Measurements from ENCODE around the gene PACSIN2. TPM values are rescaled to one million over a fixed set of nuclear protein-coding genes. Genes with fewer than 3 reads are reported as not detected.

Gene PACSIN2
- total RNA-seq, 1 experiment from 2014 or later, result 70.5 TPM

GRCh38 chr22:42992092-42992491, 22.9 kb downstream of the PACSIN2 start:
- POLR2A ChIA-PET, result interaction anchor here (1.4 kb wide), 1 partner anchor 22 kb away, joined by 3 read pairs; no protein-coding TSS in a partner anchor
- H3K4me1 Mint-ChIP-seq, result peaks cover 39% of the 10 kb centered on the region
- ATAC-seq (no peak), DNase-seq (ENCODE audit: low spot score) (no peak)
- no peaks in the 10 kb centered on the region for H3K9me3 Mint-ChIP-seq
- H3K27ac Mint-ChIP-seq, result no peak overlapping the region
- no peak for TF ChIP-seq ZNF425 (CRISPR knock-in tag; conservative IDR thresholded peaks at IDR 0.05)
- TF ChIP-seq ZNF317 (CRISPR knock-in tag; IDR thresholded peaks at IDR 0.05; ENCODE audit: borderline replicate concordance, low read depth), result no peak
- TF ChIP-seq JUN (CRISPR knock-in tag; IDR thresholded peaks at IDR 0.05), result no peak
- TF ChIP-seq, protein P1, sequence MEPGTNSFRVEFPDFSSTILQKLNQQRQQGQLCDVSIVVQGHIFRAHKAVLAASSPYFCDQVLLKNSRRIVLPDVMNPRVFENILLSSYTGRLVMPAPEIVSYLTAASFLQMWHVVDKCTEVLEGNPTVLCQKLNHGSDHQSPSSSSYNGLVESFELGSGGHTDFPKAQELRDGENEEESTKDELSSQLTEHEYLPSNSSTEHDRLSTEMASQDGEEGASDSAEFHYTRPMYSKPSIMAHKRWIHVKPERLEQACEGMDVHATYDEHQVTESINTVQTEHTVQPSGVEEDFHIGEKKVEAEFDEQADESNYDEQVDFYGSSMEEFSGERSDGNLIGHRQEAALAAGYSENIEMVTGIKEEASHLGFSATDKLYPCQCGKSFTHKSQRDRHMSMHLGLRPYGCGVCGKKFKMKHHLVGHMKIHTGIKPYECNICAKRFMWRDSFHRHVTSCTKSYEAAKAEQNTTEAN (CRISPR knock-in tag; IDR thresholded peaks at IDR 0.05), result no peak
- TF ChIP-seq SOX15 (CRISPR knock-in tag; IDR thresholded peaks at IDR 0.05), result no peak
- no peak for TF ChIP-seq IRF1 (CRISPR knock-in tag; IDR thresholded peaks at IDR 0.05)
- no peak for TF ChIP-seq USF1 (CRISPR knock-in tag; IDR thresholded peaks at IDR 0.05)
- H3K4me3 Mint-ChIP-seq, result no peak overlapping the region
- no peaks in the 10 kb centered on the region for H3K36me3 Mint-ChIP-seq
- CTCF ChIA-PET, result interaction anchor here (0.7 to 1.3 kb wide), 3 partner anchors 47 to 124 kb away, joined by 3 to 6 read pairs (median 3); no protein-coding TSS in a partner anchor
- no peaks in the 10 kb centered on the region for H3K27me3 Mint-ChIP-seq (ENCODE audit: low read depth)

DNA sequence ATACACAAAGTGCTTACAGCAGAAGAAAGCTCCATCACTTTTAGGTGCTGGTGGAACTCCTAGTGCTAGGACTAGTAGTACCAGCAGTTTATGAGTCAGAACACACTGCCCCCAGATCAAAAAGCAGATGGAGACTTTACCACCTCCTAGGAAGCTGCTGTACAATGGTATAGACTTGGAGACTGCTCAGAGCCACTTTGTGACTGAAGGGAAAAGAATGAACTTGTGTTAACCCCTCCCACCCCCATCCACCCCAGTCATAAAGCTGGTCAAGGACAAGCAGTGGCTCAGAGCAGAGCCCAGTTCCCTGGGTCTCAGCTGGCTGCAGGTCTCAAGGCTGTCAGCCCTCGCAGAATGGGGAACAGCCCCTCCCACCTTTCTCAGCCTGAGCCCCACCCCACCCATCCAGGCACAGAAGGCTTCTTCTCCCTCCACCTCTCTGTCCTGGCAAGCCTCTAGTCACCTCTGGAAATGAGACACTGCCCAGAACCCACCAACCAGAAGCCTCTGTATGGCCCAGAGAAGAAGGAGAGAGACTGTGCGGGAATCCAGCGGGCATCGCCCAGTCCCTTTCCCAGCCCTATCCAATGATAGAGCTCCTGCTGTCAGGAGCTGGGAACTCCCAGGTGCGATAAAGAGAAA, 23.8 kb downstream of the PACSIN2 start:
- H3K27me3 Mint-ChIP-seq (ENCODE audit: low read depth), result no peaks in the 10 kb centered on the region
- ChIA-PET POLR2A (interaction anchor here (1.4 kb wide), 1 partner anchor 23 kb away, joined by 3 read pairs; no protein-coding TSS in a partner anchor), CTCF (interaction anchor here (0.9 to 2.0 kb wide), 6 partner anchors 10 to 123 kb away, joined by 3 to 14 read pairs (median 4); no protein-coding TSS in a partner anchor)
- no peaks in the 10 kb centered on the region for H3K36me3 Mint-ChIP-seq
- TF ChIP-seq USF1 (CRISPR knock-in tag; IDR thresholded peaks at IDR 0.05) (no peak), CREB1 (CRISPR knock-in tag; IDR thresholded peaks at IDR 0.05) (no peak), SOX15 (CRISPR knock-in tag; IDR thresholded peaks at IDR 0.05) (no peak)
- TF ChIP-seq, protein P2, sequence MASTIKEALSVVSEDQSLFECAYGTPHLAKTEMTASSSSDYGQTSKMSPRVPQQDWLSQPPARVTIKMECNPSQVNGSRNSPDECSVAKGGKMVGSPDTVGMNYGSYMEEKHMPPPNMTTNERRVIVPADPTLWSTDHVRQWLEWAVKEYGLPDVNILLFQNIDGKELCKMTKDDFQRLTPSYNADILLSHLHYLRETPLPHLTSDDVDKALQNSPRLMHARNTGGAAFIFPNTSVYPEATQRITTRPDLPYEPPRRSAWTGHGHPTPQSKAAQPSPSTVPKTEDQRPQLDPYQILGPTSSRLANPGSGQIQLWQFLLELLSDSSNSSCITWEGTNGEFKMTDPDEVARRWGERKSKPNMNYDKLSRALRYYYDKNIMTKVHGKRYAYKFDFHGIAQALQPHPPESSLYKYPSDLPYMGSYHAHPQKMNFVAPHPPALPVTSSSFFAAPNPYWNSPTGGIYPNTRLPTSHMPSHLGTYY (CRISPR knock-in tag; IDR thresholded peaks at IDR 0.05), result no peak
- no peaks in the 10 kb centered on the region for H3K9me3 Mint-ChIP-seq
- peaks cover 44% of the 10 kb centered on the region for H3K4me1 Mint-ChIP-seq
- H3K27ac Mint-ChIP-seq, result no peak overlapping the region
- DNase-seq (ENCODE audit: low spot score) (no peak), ATAC-seq (peak; percentile 50)
- H3K4me3 Mint-ChIP-seq, result no peak overlapping the region

- no peaks in the 10 kb centered on the region for H3K36me3 Mint-ChIP-seq
- no peak overlapping the region; the same call in 1 of the 2 replicates for H3K27ac Mint-ChIP-seq
- ChIA-PET CTCF (interaction anchor here (0.9 to 2.0 kb wide), 10 partner anchors 11 to 238 kb away, joined by 3 to 14 read pairs (median 6); no protein-coding TSS in a partner anchor), POLR2A (interaction anchor here (0.7 kb wide), 1 partner anchor 18 kb away, joined by 3 read pairs; no protein-coding TSS in a partner anchor)
- TF ChIP-seq ZNF671 (CRISPR knock-in tag; IDR thresholded peaks at IDR 0.05) (no peak), IRF1 (CRISPR knock-in tag; IDR thresholded peaks at IDR 0.05) (no peak), JAZF1 (CRISPR knock-in tag; IDR thresholded peaks at IDR 0.05) (no peak), SMAD3 (CRISPR knock-in tag; IDR thresholded peaks at IDR 0.05; ENCODE audit: borderline replicate concordance) (no peak)
- H3K4me3 Mint-ChIP-seq, result no peak overlapping the region
- no peak for DNase-seq (ENCODE audit: low spot score)
- ATAC-seq, result peak; percentile 57
- H3K4me1 Mint-ChIP-seq, result peaks cover 50% of the 10 kb centered on the region
- no peaks in the 10 kb centered on the region for H3K27me3 Mint-ChIP-seq (ENCODE audit: low read depth)
- H3K9me3 Mint-ChIP-seq, result no peaks in the 10 kb centered on the region
Measured at GRCh38 chr22:42990131-42990838, 24.7 kb downstream of the PACSIN2 start.
